ENCODE results near the gene ZNF668. TPM values are rescaled to one million over a fixed set of nuclear protein-coding genes. Genes with fewer than 3 reads are reported as not detected.

Gene ZNF668
- polyA plus RNA-seq, 1 experiment: 16.3 TPM

DNA sequence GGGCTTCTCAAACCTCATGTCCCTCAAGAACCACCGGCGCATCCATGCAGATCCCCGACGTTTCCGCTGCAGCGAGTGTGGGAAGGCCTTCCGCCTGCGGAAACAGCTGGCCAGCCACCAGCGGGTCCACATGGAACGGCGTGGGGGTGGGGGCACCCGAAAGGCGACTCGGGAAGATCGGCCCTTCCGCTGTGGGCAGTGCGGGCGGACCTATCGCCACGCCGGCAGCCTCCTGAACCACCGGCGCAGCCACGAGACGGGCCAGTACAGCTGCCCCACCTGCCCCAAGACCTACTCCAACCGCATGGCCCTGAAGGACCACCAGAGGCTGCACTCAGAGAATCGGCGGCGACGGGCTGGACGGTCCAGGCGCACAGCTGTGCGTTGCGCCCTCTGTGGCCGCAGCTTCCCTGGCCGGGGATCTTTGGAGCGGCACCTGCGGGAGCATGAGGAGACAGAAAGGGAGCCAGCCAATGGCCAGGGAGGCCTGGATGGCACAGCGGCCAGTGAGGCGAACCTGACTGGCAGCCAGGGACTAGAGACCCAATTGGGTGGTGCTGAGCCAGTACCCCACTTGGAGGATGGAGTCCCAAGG, 6.1 kb upstream of the ZNF668 start:
- ChIA-PET POLR2A (no interaction called here), CTCF (interaction anchor here (1.0 to 1.2 kb wide), 2 partner anchors 14 to 95 kb away, joined by 3 read pairs; partner anchors contain the start of genes HSD3B7 and VKORC1)
- H3K4me3 ChIP-seq (ENCODE audit: low read depth, low read length): no peak overlapping the region
- H3K27me3 ChIP-seq (ENCODE audit: control insufficient read depth, insufficient read depth, low read length): no peaks in the 10 kb centered on the region
- no peak for DNase-seq (ENCODE audit: low read depth)
- peaks cover 41% of the 10 kb centered on the region for H3K36me3 ChIP-seq (ENCODE audit: control insufficient read depth, insufficient read depth, low read length)
- TF ChIP-seq, protein P1, sequence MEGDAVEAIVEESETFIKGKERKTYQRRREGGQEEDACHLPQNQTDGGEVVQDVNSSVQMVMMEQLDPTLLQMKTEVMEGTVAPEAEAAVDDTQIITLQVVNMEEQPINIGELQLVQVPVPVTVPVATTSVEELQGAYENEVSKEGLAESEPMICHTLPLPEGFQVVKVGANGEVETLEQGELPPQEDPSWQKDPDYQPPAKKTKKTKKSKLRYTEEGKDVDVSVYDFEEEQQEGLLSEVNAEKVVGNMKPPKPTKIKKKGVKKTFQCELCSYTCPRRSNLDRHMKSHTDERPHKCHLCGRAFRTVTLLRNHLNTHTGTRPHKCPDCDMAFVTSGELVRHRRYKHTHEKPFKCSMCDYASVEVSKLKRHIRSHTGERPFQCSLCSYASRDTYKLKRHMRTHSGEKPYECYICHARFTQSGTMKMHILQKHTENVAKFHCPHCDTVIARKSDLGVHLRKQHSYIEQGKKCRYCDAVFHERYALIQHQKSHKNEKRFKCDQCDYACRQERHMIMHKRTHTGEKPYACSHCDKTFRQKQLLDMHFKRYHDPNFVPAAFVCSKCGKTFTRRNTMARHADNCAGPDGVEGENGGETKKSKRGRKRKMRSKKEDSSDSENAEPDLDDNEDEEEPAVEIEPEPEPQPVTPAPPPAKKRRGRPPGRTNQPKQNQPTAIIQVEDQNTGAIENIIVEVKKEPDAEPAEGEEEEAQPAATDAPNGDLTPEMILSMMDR (IDR thresholded peaks at IDR 0.05; ENCODE audit: insufficient read depth, low read depth, low read length): no peak

DNA sequence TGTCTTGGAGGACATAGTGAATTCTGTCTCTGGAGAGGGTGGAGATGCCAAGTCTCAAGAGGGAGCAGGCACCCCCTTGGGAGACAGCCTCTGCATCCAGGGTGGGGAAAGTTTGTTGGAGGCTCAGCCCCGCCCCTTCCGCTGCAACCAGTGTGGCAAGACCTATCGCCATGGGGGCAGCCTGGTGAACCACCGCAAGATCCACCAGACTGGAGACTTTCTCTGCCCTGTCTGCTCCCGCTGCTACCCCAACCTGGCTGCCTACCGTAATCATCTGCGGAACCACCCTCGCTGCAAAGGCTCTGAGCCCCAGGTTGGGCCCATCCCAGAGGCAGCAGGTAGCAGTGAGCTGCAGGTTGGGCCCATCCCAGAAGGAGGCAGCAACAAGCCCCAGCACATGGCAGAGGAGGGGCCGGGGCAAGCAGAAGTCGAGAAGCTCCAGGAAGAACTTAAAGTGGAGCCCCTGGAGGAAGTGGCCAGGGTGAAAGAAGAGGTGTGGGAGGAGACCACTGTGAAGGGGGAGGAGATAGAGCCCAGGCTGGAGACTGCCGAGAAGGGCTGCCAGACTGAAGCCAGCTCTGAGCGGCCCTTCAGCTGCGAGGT, 5.4 kb upstream of the ZNF668 start:
- ChIA-PET CTCF (interaction anchor here (1.0 to 1.2 kb wide), 2 partner anchors 15 to 94 kb away, joined by 3 read pairs; partner anchors contain the start of genes HSD3B7 and VKORC1), POLR2A (no interaction called here)
- TF ChIP-seq, protein P1 (IDR thresholded peaks at IDR 0.05; ENCODE audit: insufficient read depth, low read depth, low read length): no peak
- DNase-seq (ENCODE audit: low read depth): no peak
- peaks cover 38% of the 10 kb centered on the region for H3K36me3 ChIP-seq (ENCODE audit: control insufficient read depth, insufficient read depth, low read length)
- H3K27me3 ChIP-seq (ENCODE audit: control insufficient read depth, insufficient read depth, low read length): no peaks in the 10 kb centered on the region
- H3K4me3 ChIP-seq (ENCODE audit: low read depth, low read length): no peak overlapping the region

DNA sequence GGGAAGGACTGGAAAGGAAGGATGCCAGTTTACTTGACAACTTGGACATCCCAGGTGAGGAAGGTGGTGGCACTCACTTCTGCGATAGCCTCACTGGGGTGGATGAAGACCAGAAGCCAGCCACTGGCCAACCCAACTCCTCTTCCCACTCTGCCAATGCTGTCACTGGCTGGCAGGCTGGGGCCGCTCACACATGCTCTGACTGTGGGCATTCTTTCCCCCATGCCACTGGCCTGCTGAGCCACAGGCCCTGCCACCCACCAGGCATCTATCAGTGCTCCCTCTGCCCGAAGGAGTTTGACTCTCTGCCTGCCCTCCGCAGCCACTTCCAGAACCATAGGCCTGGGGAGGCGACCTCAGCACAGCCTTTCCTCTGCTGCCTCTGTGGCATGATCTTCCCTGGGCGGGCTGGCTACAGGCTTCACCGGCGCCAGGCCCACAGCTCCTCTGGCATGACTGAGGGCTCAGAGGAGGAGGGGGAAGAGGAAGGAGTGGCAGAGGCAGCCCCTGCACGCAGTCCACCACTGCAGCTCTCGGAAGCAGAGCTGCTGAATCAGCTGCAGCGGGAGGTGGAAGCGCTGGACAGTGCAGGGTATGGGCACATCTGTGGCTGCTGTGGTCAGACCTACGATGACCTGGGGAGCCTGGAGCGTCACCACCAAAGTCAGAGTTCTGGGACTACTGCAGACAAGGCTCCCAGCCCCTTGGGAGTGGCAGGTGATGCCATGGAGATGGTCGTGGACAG, 4.7 kb upstream of the ZNF668 start:
- POLR2A ChIA-PET: no interaction called here
- TF ChIP-seq, protein P1 (IDR thresholded peaks at IDR 0.05; ENCODE audit: insufficient read depth, low read depth, low read length): no peak

DNA sequence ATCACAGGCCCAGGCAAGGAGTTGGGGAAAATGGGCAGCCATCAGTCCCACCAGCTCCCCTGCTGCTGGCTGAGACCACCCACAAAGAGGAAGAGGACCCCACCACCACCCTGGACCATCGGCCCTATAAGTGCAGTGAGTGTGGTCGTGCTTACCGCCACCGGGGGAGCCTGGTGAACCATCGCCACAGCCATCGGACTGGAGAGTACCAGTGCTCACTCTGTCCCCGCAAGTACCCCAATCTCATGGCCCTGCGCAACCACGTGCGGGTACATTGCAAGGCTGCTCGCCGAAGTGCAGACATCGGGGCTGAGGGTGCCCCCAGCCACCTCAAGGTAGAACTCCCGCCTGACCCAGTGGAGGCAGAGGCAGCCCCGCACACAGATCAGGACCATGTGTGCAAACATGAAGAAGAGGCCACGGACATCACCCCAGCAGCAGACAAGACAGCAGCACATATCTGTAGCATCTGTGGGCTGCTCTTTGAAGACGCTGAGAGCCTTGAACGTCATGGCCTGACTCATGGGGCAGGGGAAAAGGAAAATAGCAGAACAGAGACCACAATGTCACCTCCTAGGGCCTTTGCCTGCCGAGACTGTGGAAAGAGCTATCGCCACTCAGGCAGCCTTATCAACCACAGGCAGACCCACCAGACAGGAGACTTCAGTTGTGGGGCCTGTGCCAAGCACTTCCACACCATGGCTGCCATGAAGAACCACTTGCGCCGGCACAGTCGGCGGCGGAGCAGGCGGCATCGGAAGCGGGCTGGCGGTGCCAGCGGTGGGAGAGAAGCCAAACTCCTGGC, 3.8 kb upstream of the ZNF668 start:
- peaks cover 35% of the 10 kb centered on the region for H3K36me3 ChIP-seq (ENCODE audit: control insufficient read depth, insufficient read depth, low read length)
- CTCF ChIA-PET: interaction anchor here (0.6 kb wide), 1 partner anchor 135 kb away, joined by 3 read pairs; no protein-coding TSS in a partner anchor

More for the DNA sequence above, 4.7 kb upstream of the ZNF668 start:
- H3K27me3 ChIP-seq (ENCODE audit: control insufficient read depth, insufficient read depth, low read length): no peaks in the 10 kb centered on the region
- peaks cover 37% of the 10 kb centered on the region for H3K36me3 ChIP-seq (ENCODE audit: control insufficient read depth, insufficient read depth, low read length)
- CTCF ChIA-PET: interaction anchor here (0.6 to 1.2 kb wide), 3 partner anchors 15 to 136 kb away, joined by 3 read pairs; partner anchors contain the start of genes HSD3B7 and VKORC1
- H3K4me3 ChIP-seq (ENCODE audit: low read depth, low read length): no peak overlapping the region
- no peak for DNase-seq (ENCODE audit: low read depth)

More for the DNA sequence above, 3.8 kb upstream of the ZNF668 start:
- TF ChIP-seq, protein P1 (IDR thresholded peaks at IDR 0.05; ENCODE audit: insufficient read depth, low read depth, low read length): no peak
- POLR2A ChIA-PET: no interaction called here
- Histone ChIP-seq H3K4me3 (ENCODE audit: low read depth, low read length) (no peak overlapping the region), H3K27me3 (ENCODE audit: control insufficient read depth, insufficient read depth, low read length) (no peaks in the 10 kb centered on the region)
- no peak for DNase-seq (ENCODE audit: low read depth)
